GM18508 (cell line): Measurements from ENCODE around the gene TET1.
"Not testable (repeated sequence)": the region's sequence is repeated elsewhere in the genome, so short reads cannot be mapped to it uniquely, and the experiment has no call there.

ENCODE experiments used
- ATAC-seq: cut with Tn5 transposase; IDR thresholded peaks from one replicate; pipeline ENCODE4 v1.9.1; 2021; ENCODE audit warnings: moderate number of reproducible peaks; ENCODE audit not compliant: insufficient read depth, unreplicated experiment

Gene TET1

GRCh38 chr10:68562661-68563570 lies 2.8 kb downstream of the TET1 start:
- no peak for ATAC-seq

GRCh38 chr10:68564712-68565111 lies 4.6 kb downstream of the TET1 start:
- ATAC-seq = no peak

DNA sequence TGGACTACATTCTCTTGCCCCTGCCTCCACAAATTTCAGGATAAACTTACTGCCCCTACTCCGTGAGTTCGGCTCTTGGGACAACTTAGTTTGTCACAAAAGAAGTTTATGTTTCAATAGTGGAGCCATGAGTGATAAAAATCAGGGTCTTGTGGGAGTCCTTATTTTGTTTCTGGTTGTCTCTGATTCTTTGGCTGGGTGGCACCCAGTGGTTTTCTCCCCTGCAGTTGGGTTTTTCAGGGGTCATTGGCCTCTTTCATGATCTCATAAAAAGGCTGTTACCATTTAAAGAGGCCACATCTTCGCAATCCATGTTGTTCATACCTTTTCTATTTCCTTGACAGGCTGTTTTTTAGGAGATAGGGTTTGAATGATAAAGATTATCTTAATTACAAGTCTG lies 5.5 kb downstream of the TET1 start:
- ATAC-seq = no peak

GRCh38 chr10:68566351-68566750 lies 6.2 kb downstream of the TET1 start:
- ATAC-seq = no peak

- no peak for ATAC-seq
Observed at GRCh38 chr10:68566955-68567354, 6.8 kb downstream of the TET1 start.

DNA sequence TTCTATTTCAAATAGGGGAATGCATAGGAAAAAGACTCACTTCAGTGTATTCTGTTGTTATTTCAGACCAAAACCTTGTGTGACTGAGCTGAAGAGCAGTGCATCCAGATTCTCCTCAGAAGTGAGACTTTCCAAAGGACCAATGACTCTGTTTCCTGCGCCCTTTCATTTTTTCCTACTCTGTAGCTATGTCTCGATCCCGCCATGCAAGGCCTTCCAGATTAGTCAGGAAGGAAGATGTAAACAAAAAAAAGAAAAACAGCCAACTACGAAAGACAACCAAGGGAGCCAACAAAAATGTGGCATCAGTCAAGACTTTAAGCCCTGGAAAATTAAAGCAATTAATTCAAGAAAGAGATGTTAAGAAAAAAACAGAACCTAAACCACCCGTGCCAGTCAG lies 12.0 kb downstream of the TET1 start:
- ATAC-seq = no peak

GRCh38 chr10:68574051-68574450 lies 13.9 kb downstream of the TET1 start:
- no peak for ATAC-seq

- ATAC-seq = no peak
Observed at GRCh38 chr10:68576118-68576517, 16.0 kb downstream of the TET1 start.

DNA sequence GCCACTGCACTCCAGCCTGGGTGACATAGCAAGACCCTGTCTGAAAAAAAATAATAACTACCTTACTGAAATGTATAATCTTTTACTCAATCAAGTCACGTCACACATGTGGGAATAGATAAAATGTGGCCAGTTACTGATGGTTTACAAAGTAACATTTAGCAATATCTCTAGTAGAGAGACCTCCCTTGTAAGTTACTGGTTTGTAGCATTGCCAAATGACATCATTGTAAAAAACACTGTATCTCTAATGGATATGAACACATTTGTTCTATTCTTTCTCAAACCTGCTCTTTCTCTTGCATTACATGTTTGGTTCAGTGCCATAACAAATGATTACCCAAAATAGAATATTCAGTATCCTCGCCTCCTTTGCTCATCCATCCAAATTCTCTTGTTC lies 18.8 kb downstream of the TET1 start:
- ATAC-seq = no peak

GRCh38 chr10:68584187-68584586 lies 24.1 kb downstream of the TET1 start:
- not testable (repeated sequence) for ATAC-seq

DNA sequence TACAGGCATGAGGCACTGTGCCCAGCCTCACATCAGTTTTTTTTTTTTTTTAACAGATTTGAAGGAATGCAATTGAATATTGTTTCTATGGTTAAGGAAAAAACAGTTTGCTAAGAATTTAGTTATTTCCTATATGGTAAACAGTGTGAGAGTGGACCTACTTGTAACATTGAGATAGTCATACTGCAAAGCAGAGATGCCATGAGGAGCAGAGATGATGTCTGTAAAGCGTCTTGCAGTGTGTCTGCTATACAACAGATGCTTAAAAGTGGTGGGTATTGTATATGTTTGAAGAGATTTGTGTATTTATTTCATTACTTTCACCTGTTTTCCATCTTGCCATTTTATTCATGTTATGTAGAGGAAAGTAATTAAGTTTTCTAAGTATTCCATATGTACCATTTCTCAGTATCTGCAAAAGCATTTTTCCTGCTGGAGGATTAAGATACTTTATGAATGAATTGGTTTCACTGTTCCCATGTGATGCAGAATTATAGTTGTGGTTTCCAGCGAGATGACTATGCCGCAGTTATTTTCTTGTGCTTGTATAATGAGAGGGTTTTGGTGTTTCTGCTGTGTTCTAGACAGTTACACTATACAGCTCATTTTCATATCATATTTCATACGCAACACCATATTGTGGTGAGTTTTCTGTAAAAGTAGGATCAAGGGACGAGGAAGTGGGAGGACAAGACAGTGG lies 26.6 kb downstream of the TET1 start:
- ATAC-seq = no peak

DNA sequence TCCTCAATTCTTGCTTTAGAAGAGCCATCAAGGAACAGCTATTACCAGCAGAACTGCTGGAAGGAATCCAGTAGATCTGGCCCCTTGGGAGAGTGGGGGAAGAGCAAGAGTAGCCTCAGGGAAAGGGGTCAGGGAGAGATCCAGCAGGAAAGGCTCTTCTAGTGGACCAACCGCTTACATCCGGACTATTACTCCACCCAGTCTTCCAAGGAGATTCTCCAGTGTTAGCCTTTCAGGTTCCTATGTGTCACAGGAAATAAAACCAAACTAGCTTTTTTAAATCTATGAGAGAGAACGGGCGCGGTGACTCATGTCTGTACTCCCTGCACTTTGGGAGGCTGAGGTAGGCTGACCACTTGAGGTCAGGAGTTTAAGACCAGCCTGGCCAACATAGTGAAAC lies 34.3 kb downstream of the TET1 start:
- ATAC-seq = no peak

GRCh38 chr10:68595513-68595912 lies 35.4 kb downstream of the TET1 start:
- no peak for ATAC-seq

DNA sequence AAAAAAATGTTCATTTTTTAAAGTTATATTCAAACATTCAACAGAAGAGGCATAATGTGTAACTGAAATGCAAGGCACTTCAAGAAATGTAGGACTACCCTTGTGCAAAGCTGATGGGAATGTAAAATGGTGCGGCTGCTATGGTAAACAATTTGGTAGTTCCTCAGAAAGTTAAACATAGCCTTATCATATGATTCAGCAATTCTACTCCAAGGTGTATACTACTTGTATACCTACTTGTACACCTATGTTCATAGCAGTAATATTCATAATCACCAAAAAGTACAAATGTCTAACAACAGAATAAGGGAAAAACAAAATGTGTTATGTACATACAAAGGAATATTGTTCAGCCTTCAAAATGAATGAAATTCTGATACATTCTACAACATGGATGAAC lies 37.3 kb downstream of the TET1 start:
- no peak for ATAC-seq

DNA sequence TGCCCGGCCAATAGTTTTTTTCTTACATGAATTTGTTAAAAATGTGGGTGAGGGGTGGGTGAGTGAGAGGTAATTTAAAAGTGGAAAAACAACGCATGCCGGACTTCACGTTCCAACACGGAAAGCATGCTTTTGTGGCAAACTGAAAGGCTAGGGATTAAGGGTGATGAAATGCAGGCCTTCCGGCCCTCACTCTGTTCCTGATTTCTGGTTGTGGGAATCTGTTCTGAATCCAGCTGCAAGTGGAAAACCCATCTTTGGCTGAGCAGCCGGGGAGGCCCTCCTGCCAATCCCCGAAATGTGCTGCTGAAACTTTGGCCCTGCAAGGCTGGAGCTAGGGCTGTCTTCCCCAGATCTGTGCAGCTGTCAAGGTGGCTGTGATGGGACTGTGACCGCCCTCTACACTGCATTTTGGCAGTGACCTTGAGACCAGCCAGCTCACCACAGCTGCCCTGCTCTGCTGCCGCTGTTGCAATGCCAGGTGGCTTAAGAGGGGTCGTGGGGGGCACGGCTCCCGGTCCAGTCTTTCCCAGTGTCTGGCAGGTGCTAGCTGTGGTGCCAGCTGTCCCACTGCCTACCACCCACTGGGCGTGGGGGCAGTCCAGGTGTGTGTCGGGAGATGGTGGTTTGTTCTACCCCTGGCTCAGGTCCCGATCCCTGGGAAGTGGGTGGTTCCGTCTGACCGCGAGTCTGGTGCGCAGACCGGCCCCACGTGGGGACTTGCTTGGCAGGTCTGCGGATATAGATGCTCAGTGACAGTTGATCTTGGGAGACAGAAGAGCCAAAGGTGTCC lies 39.0 kb downstream of the TET1 start:
- ATAC-seq = no peak

DNA sequence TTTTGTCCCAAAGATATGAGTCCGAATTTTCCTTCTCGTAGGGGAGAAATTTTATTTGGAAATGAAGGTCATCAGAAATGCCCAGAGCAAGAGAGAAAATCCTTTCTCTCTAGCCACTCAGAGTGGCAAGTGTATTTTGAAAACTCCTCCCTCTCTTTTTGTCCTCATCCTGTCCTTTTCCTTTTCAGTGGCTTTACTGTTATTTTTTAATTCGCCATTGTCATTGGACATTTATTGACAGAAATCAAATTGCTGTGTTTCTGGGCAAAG lies 39.6 kb downstream of the TET1 start:
- ATAC-seq = no peak

- no peak for ATAC-seq
Observed at GRCh38 chr10:68600041-68600778, 40.1 kb downstream of the TET1 start.

GRCh38 chr10:68601501-68602265 lies 41.5 kb downstream of the TET1 start:
- no peak for ATAC-seq

DNA sequence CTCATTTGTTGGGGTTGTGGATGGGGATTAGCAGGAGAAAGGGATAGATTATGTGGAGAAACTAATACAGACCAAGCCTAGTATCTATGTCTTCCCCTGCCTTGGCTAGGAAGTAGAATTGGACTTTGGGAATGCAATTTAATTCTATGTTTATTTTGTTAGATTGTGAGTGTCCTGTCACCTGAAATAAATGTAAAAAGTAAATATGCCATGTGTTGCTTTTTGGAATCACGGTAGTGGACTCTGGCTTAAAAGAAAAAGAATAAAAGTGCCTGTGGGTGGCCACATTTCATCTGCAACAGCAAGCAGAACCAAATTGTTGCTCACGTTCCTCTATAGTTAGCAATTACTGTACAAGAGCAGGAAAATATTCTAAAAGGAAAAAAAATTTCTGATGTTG lies 42.3 kb downstream of the TET1 start:
- no peak for ATAC-seq

DNA sequence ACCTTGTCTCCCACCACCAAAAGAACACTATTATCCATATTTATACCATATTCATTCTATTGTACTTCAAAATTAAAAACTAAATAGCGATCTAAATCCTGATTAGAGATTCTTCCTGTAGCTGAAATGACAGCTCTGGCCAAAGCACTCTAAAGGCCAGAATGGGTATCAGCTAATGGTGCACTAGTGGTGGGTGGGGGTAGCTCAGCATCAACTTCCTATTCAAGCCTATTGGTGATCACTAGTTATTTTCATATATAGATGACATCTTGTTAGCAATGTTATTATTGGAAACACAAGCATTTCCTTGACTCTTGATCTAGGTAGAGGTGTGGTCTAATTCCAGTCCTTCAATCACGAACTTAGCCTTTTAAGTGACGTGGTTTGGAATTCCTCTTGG lies 43.6 kb downstream of the TET1 start:
- no peak for ATAC-seq
